SK-N-MC (cell line): Measurements from ENCODE around the gene KRT12.

ENCODE experiments used
- EZH2 ChIP-seq: fragments of 200-600 bp; sonication (generic); IDR thresholded peaks from one replicate; pipeline ENCODE4 v1.6.1; 2017; ENCODE audit warnings: antibody characterized with exemption
- POLR2AphosphoS5 ChIP-seq: IDR thresholded peaks from 2 replicates; pipeline ENCODE4 v1.6.1; 2012; ENCODE audit warnings: mild to moderate bottlenecking, low read depth, low read length, borderline replicate concordance

DNA sequence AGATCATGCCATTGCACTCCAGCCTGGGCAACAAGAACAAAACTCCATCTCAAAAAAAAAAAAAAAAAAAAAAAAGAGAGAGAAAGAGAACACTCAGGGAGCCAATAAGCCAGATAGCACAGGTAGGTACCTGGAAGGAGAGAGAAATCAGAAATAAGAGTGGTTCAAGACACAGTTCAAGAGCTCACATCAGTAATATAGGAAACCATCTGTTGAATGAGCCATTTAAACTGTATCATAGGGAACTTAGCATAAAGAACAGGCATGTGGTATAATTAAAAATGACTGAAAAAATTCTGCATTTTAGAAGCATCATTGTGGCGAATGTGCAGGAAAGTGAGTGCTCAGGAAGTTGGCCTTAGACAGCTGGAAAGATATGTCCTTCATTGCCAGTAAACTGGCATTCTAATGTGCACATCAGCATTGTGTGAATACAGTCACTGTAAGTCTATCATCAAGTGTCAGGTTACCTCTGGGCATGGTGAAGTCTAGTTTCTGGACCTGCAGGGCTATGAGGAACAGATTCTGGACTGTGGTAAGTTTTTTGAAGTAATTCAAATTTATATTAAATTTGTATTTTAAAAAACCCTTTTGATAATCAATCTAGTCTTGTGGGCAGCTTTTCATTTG is 20.4 kb downstream of the KRT12 start:
- TF ChIP-seq POLR2AphosphoS5 (no peak), EZH2 (no peak)
